GM23338 (cell line): ENCODE measurements around the gene CPE. TPM values are rescaled to one million over a fixed set of nuclear protein-coding genes. Genes with fewer than 3 reads are reported as not detected.

Source experiments
- ATAC-seq: fragments of 200-7000 bp; cut with Tn5 transposase; 3 replicates; pipeline ENCODE4 v1.9.1; 2020
- DNase-seq: peaks from one replicate; pipeline ENCODE4 v3.0.0-alpha.2; 2015; ENCODE audit warnings: low spot score
- H2AFZ ChIP-seq: fragments of 200-600 bp; sonication (generic); 2 replicates; pipeline ENCODE4 v1.8.0; 2016; ENCODE audit warnings: antibody characterized with exemption, mild to moderate bottlenecking, moderate library complexity
- H3F3A ChIP-seq: fragments of 200-600 bp; sonication (generic); replicated peaks from 2 replicates; pipeline ENCODE4 v1.8.0; 2017; ENCODE audit warnings: antibody characterized with exemption, mixed run types, low read depth
- H3K27ac ChIP-seq: fragments of 200-600 bp; sonication (generic); 2 replicates; pipeline ENCODE4 v1.6.1; 2016; ENCODE audit warnings: low read depth
- H3K27me3 ChIP-seq: fragments of 200-600 bp; sonication (generic); 2 replicates; pipeline ENCODE4 v1.8.0; 2016; ENCODE audit warnings: mild to moderate bottlenecking, mixed run types, moderate library complexity; ENCODE audit not compliant: insufficient read depth
- H3K36me3 ChIP-seq: fragments of 200-600 bp; sonication (generic); 2 replicates; pipeline ENCODE4 v1.8.0; 2016; ENCODE audit warnings: mild to moderate bottlenecking; ENCODE audit not compliant: insufficient read depth
- H3K4me1 ChIP-seq: fragments of 200-600 bp; sonication (generic); 2 replicates; pipeline ENCODE4 v1.8.0; 2016; ENCODE audit warnings: mild to moderate bottlenecking, moderate library complexity; ENCODE audit not compliant: insufficient read depth
- H3K4me2 ChIP-seq: fragments of 200-600 bp; sonication (generic); 2 replicates; pipeline ENCODE4 v1.7.1; 2017; ENCODE audit warnings: mixed run types
- H3K4me3 ChIP-seq: fragments of 200-600 bp; sonication (generic); 2 replicates; pipeline ENCODE4 v1.6.1; 2016; ENCODE audit warnings: mixed run types
- H3K79me2 ChIP-seq: fragments of 200-600 bp; sonication (generic); replicated peaks from 2 replicates; pipeline ENCODE4 v1.8.0; 2017; ENCODE audit warnings: mild to moderate bottlenecking; ENCODE audit not compliant: insufficient read depth
- H3K9me2 ChIP-seq: fragments of 200-600 bp; sonication (generic); 2 replicates; pipeline ENCODE4 v1.8.0; 2017; ENCODE audit not compliant: insufficient read depth
- H4K20me1 ChIP-seq: fragments of 200-600 bp; sonication (generic); replicated peaks from 2 replicates; pipeline ENCODE4 v1.8.0; 2017; ENCODE audit warnings: mild to moderate bottlenecking; ENCODE audit not compliant: insufficient read depth
- H3K27ac Mint-ChIP-seq: 2 replicates; pipeline ENCODE4 v1.8.0; 2020; ENCODE audit warnings: inconsistent platforms, mild to moderate bottlenecking, moderate library complexity, mixed read lengths
- H3K27me3 Mint-ChIP-seq: 3 replicates; pipeline ENCODE4 v1.8.0; 2022; ENCODE audit warnings: low read depth, mild to moderate bottlenecking, moderate library complexity, mixed read lengths, inconsistent platforms; ENCODE audit not compliant: insufficient read depth, poor library complexity
- H3K36me3 Mint-ChIP-seq: 3 replicates; pipeline ENCODE4 v1.8.0; 2021; ENCODE audit warnings: low read depth, mild to moderate bottlenecking, inconsistent platforms, moderate library complexity, mixed read lengths
- H3K4me1 Mint-ChIP-seq: 3 replicates; pipeline ENCODE4 v1.8.0; 2020; ENCODE audit warnings: mild to moderate bottlenecking, inconsistent platforms, mixed read lengths
- H3K4me3 Mint-ChIP-seq: 3 replicates; pipeline ENCODE4 v1.8.0; 2021; ENCODE audit warnings: moderate library complexity, mild to moderate bottlenecking, inconsistent platforms, mixed read lengths
- H3K9me3 Mint-ChIP-seq: 3 replicates; pipeline ENCODE4 v1.8.0; 2020; ENCODE audit warnings: moderate library complexity, mild to moderate bottlenecking, inconsistent platforms, mixed read lengths
- CREB1 ChIP-seq: fragments of 250-450 bp; sonication (Bioruptor Pico); IDR thresholded peaks from 2 replicates; pipeline ENCODE4 v1.5.0; 2020; ENCODE audit warnings: low read depth, mild to moderate bottlenecking, moderate library complexity
- POLR2AphosphoS5 ChIP-seq: IDR thresholded peaks from 2 replicates; pipeline ENCODE4 v1.6.1; 2016; ENCODE audit warnings: antibody characterized with exemption, low read depth
- long read RNA-seq: library from polyadenylated mRNA; unstranded; transcript quantifications from one replicate; pipeline ENCODE4 v2.0.0, GENCODE V29; 2020; ENCODE audit not compliant: unreplicated experiment
- polyA plus RNA-seq: library from polyadenylated mRNA; unstranded; fragments of >200 nt; fragmentation: Nextera tagmentation; extraction: Ambion mirVana; gene quantifications from 2 replicates; pipeline ENCODE4 v1.2.1, GENCODE V29; 2016
- total RNA-seq: library from RNA; depleted of rRNA; stranded (reverse); fragments of >200 nt; shearing (Covaris generic); gene quantifications from 2 replicates; pipeline ENCODE4 v1.2.3, GENCODE V29; 2014; rRNA removed
- TF ChIP-seq, protein P1 (sequence below), 2 experiments: fragments of 200-600 bp in 1 of 2; sonication (generic) in 1 of 2; conservative IDR thresholded peaks; 2 replicates each; pipeline versions ENCODE4 v1.5.1 to v1.6.1; 2016 to 2017; ENCODE audit warnings: antibody characterized with exemption in 2 of 2, low read depth in 2 of 2, mild to moderate bottlenecking in 2 of 2, moderate library complexity in 1 of 2
- TF ChIP-seq, protein P2 (sequence below): fragments of 250-450 bp; sonication (Bioruptor Pico); IDR thresholded peaks from 2 replicates; pipeline ENCODE4 v1.5.0; 2020; ENCODE audit warnings: mild to moderate bottlenecking, moderate library complexity

Gene CPE
- total RNA-seq = 16.5 and 18.5 TPM in 2 replicates
- 8.8 and 10.3 TPM in 2 replicates for polyA plus RNA-seq
- long read RNA-seq, transcript CPE-201 (9 exons, 2,421 nt) = major isoform, 10 of 12 reads
- long read RNA-seq, partial matches to known transcripts = 2 of 12 reads
- long read RNA-seq, other reads (novel, unspliced or antisense) = 0 of 12 reads

DNA sequence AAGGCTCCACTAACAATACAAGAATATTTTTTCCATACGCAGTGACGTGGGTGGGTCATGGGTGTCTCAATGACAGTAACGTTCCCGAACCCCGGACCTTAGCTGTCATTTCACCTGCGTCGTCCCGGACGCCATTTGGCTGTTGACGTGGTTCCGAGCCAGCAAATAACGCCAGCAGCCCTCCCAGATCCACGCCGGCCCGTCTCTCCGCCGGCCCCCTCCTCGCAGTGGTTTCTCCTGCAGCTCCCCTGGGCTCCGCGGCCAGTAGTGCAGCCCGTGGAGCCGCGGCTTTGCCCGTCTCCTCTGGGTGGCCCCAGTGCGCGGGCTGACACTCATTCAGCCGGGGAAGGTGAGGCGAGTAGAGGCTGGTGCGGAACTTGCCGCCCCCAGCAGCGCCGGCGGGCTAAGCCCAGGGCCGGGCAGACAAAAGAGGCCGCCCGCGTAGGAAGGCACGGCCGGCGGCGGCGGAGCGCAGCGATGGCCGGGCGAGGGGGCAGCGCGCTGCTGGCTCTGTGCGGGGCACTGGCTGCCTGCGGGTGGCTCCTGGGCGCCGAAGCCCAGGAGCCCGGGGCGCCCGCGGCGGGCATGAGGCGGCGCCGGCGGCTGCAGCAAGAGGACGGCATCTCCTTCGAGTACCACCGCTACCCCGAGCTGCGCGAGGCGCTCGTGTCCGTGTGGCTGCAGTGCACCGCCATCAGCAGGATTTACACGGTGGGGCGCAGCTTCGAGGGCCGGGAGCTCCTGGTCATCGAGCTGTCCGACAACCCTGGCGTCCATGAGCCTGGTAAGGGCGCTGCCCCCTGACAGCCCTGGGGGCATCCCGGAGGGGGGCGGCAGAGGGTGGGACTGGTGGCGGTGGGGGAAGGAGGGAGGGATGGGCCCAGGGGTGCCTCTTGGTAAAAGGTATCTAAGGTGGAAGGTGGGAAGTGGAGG is at the start of gene CPE:
CPE (plus strand) TSS at position 264 of the 933 bp plus-strand sequence; CDS start at position 478, 214 bp downstream.
- H3K27me3 ChIP-seq = peaks cover 36% of the 10 kb centered on the region
- peak within 1 kb of the TSS; percentile 93 for H3K4me2 ChIP-seq
- no peaks in the 10 kb centered on the region for H3K36me3 ChIP-seq
- peak; percentile 89 for ATAC-seq
- no peaks in the 10 kb centered on the region for H3K36me3 Mint-ChIP-seq
- H3K27ac ChIP-seq = no peak within 1 kb of the TSS
- H2AFZ ChIP-seq = peak within 1 kb of the TSS; percentile 96
- peak within 1 kb of the TSS; percentile 78 for H3K4me3 Mint-ChIP-seq
- TF ChIP-seq, protein P1, sequence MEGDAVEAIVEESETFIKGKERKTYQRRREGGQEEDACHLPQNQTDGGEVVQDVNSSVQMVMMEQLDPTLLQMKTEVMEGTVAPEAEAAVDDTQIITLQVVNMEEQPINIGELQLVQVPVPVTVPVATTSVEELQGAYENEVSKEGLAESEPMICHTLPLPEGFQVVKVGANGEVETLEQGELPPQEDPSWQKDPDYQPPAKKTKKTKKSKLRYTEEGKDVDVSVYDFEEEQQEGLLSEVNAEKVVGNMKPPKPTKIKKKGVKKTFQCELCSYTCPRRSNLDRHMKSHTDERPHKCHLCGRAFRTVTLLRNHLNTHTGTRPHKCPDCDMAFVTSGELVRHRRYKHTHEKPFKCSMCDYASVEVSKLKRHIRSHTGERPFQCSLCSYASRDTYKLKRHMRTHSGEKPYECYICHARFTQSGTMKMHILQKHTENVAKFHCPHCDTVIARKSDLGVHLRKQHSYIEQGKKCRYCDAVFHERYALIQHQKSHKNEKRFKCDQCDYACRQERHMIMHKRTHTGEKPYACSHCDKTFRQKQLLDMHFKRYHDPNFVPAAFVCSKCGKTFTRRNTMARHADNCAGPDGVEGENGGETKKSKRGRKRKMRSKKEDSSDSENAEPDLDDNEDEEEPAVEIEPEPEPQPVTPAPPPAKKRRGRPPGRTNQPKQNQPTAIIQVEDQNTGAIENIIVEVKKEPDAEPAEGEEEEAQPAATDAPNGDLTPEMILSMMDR (conservative IDR thresholded peaks at IDR 0.05; ENCODE audit: low read depth in 2 of 2) = peak in 1 of 2 experiments; percentile 37; a peak in 2 of 4 replicates
- TF ChIP-seq POLR2AphosphoS5 = peak; percentile 19; the same call in 1 of the 2 replicates
- TF ChIP-seq, protein P2, sequence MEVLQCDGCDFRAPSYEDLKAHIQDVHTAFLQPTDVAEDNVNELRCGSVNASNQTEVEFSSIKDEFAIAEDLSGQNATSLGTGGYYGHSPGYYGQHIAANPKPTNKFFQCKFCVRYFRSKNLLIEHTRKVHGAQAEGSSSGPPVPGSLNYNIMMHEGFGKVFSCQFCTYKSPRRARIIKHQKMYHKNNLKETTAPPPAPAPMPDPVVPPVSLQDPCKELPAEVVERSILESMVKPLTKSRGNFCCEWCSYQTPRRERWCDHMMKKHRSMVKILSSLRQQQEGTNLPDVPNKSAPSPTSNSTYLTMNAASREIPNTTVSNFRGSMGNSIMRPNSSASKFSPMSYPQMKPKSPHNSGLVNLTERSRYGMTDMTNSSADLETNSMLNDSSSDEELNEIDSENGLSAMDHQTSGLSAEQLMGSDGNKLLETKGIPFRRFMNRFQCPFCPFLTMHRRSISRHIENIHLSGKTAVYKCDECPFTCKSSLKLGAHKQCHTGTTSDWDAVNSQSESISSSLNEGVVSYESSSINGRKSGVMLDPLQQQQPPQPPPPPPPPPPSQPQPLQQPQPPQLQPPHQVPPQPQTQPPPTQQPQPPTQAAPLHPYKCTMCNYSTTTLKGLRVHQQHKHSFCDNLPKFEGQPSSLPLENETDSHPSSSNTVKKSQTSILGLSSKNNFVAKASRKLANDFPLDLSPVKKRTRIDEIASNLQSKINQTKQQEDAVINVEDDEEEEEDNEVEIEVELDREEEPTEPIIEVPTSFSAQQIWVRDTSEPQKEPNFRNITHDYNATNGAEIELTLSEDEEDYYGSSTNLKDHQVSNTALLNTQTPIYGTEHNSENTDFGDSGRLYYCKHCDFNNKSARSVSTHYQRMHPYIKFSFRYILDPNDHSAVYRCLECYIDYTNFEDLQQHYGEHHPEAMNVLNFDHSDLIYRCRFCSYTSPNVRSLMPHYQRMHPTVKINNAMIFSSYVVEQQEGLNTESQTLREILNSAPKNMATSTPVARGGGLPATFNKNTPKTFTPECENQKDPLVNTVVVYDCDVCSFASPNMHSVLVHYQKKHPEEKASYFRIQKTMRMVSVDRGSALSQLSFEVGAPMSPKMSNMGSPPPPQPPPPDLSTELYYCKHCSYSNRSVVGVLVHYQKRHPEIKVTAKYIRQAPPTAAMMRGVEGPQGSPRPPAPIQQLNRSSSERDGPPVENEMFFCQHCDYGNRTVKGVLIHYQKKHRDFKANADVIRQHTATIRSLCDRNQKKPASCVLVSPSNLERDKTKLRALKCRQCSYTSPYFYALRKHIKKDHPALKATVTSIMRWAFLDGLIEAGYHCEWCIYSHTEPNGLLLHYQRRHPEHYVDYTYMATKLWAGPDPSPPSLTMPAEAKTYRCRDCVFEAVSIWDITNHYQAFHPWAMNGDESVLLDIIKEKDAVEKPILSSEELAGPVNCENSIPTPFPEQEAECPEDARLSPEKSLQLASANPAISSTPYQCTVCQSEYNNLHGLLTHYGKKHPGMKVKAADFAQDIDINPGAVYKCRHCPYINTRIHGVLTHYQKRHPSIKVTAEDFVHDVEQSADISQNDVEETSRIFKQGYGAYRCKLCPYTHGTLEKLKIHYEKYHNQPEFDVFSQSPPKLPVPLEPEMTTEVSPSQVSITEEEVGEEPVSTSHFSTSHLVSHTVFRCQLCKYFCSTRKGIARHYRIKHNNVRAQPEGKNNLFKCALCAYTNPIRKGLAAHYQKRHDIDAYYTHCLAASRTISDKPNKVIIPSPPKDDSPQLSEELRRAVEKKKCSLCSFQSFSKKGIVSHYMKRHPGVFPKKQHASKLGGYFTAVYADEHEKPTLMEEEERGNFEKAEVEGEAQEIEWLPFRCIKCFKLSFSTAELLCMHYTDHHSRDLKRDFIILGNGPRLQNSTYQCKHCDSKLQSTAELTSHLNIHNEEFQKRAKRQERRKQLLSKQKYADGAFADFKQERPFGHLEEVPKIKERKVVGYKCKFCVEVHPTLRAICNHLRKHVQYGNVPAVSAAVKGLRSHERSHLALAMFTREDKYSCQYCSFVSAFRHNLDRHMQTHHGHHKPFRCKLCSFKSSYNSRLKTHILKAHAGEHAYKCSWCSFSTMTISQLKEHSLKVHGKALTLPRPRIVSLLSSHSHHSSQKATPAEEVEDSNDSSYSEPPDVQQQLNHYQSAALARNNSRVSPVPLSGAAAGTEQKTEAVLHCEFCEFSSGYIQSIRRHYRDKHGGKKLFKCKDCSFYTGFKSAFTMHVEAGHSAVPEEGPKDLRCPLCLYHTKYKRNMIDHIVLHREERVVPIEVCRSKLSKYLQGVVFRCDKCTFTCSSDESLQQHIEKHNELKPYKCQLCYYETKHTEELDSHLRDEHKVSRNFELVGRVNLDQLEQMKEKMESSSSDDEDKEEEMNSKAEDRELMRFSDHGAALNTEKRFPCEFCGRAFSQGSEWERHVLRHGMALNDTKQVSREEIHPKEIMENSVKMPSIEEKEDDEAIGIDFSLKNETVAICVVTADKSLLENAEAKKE = no peak
- peak; percentile 42; the same call in 1 of the 2 replicates for TF ChIP-seq CREB1 (CRISPR knock-in tag)
- no peak within 1 kb of the TSS for H3K27ac Mint-ChIP-seq
- H4K20me1 ChIP-seq = no peaks in the 10 kb centered on the region
- H3K4me1 ChIP-seq = peaks cover 15% of the 10 kb centered on the region; the same call in 1 of the 2 replicates
- H3K4me3 ChIP-seq = peak within 1 kb of the TSS; percentile 68
- H3F3A ChIP-seq = no peaks in the 10 kb centered on the region
- peak; percentile 77 for DNase-seq
- H3K79me2 ChIP-seq = no peaks in the 10 kb centered on the region
- no peaks in the 10 kb centered on the region for H3K9me2 ChIP-seq
- H3K9me3 Mint-ChIP-seq = no peaks in the 10 kb centered on the region
- H3K4me1 Mint-ChIP-seq = peaks cover 26% of the 10 kb centered on the region
- H3K27me3 Mint-ChIP-seq = peaks cover 16% of the 10 kb centered on the region
